Kidney (tissue), 14 donors: ENCODE data around the gene CHD1. TPM values are rescaled to one million over a fixed set of nuclear protein-coding genes. Genes with fewer than 3 reads are reported as not detected.
A peak's percentile ranks its signal among the peaks of the same experiment; 100 is the strongest.

Source experiments
- DNase-seq, 5 donors: peaks; one replicate each; pipeline ENCODE4 v3.0.0-alpha.2; 2013 to 2020
- FAIRE-seq: peaks from 2 replicates; lab custom pipeline; 2012; peaks lifted over from hg19 to GRCh38; lab: Jason Lieb, UNC
- H3K27ac ChIP-seq, 2 donors: one replicate each; pipeline ENCODE4 v1.7.0; 2013; ENCODE audit warnings: low read depth in 2 of 2, low read length in 2 of 2, inconsistent platforms in 1 of 2
- H3K27me3 ChIP-seq: one replicate; pipeline ENCODE4 v1.7.1; 2013; ENCODE audit warnings: low read length, inconsistent platforms; ENCODE audit not compliant: control insufficient read depth, insufficient read depth
- H3K36me3 ChIP-seq, 3 donors: one replicate each; pipeline versions ENCODE4 v1.7.0 to v1.7.1; 2013; ENCODE audit warnings: low read length in 3 of 3, control low read depth in 1 of 3, inconsistent platforms in 1 of 3; ENCODE audit not compliant: insufficient read depth in 3 of 3, control insufficient read depth in 2 of 3
- H3K4me1 ChIP-seq, 3 donors: one replicate each; pipeline versions ENCODE4 v1.7.0 to v1.7.1; 2013; ENCODE audit warnings: low read length in 3 of 3, inconsistent platforms in 1 of 3, low read depth in 1 of 3; ENCODE audit not compliant: control insufficient read depth in 2 of 3, insufficient read depth in 2 of 3
- H3K4me3 ChIP-seq, 3 donors: one replicate each; pipeline versions ENCODE4 v1.7.0 to v1.8.1; 2013; ENCODE audit warnings: low read length in 3 of 3, control low read depth in 1 of 3, inconsistent platforms in 1 of 3
- H3K9ac ChIP-seq, 3 donors: one replicate each; pipeline versions ENCODE4 v1.7.0 to v1.7.1; 2013; ENCODE audit warnings: low read length in 3 of 3, control low read depth in 1 of 3, inconsistent platforms in 1 of 3
- H3K9me3 ChIP-seq, 3 donors: one replicate each; pipeline versions ENCODE4 v1.7.0 to v1.7.1; 2013; ENCODE audit warnings: low read length in 3 of 3, control low read depth in 1 of 3, inconsistent platforms in 1 of 3; ENCODE audit not compliant: control insufficient read depth in 2 of 3, insufficient read depth in 1 of 3
- intact Hi-C: fragments of 100-400 bp; cut with DNase I; formaldehyde crosslinking; loops from one replicate; pipeline ENCODE4 v1.11.1; 2022
- polyA plus RNA-seq: library from polyadenylated mRNA; stranded (reverse); fragments of 350-450 nt; fragmentation: Illumina TruSeq; extraction: RNeasy Lipid Tissue Mini Kit (QIAGEN cat#74804); gene quantifications from one replicate; pipeline ENCODE4 v1.2.3, GENCODE V29; 2014; ENCODE audit warnings: low read depth, low replicate concordance; ENCODE audit not compliant: insufficient read depth
- total RNA-seq: library from RNA; stranded (reverse); fragmentation: NEBNext Ultra II Directional; extraction: Animal tissue kit (Norgen Biotek cat#: 25700); gene quantifications from one replicate; pipeline ENCODE4 v1.2.1, GENCODE V29; 2021
- TF ChIP-seq, protein P1 (sequence below): IDR thresholded peaks from 3 replicates; pipeline ENCODE4 v1.5.1; 2012; ENCODE audit warnings: mild to moderate bottlenecking, moderate library complexity, borderline replicate concordance; ENCODE audit not compliant: insufficient read depth; ENCODE audit errors: extremely low read depth
- donor health status: control.
- donor health status: control.
- donor health status: control.
- donor health status: control.
- donor health status: control.
- donor health status: DM: yes; HTN: yes; CAD: no.
- donor health status: Normal renal cell carcinoma (clear cell type).

CHD1 gene
- total and polyA plus RNA-seq, 2 donors from 2014 or later, result 7.1 to 40.4 TPM

DNA sequence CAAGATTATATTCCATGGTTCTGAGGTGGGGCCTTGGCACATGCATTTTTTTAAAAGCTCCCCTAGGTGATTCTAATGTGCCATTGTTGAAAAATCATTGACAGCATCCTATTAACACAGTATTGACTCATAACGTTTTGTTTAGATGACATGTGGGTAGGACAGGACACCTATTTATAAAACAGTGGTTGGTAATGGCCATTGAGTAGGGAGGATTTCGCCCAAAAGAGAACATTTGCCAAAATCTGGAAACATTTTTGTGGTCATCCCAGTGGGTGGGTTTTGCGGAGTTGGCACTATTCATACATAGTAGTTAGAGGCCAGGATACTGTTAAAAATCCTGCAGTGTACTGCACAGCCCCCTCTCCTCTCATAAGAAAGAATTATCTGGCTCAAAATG is 6.4 kb upstream of the CHD1 start:
- Histone ChIP-seq H3K9me3 (no peaks in the 10 kb centered on the region), H3K27ac (no peak overlapping the region), H3K27me3 (no peaks in the 10 kb centered on the region), H3K4me3 (no peak overlapping the region), H3K4me1 (peaks cover 0 to 18% (median 12%) of the 10 kb centered on the region in 3 donors), H3K36me3 (no peaks in the 10 kb centered on the region), H3K9ac (no peak overlapping the region)
- FAIRE-seq (no peak), DNase-seq (no peak)
- intact Hi-C loops, result no loop called here
- TF ChIP-seq, protein P1, sequence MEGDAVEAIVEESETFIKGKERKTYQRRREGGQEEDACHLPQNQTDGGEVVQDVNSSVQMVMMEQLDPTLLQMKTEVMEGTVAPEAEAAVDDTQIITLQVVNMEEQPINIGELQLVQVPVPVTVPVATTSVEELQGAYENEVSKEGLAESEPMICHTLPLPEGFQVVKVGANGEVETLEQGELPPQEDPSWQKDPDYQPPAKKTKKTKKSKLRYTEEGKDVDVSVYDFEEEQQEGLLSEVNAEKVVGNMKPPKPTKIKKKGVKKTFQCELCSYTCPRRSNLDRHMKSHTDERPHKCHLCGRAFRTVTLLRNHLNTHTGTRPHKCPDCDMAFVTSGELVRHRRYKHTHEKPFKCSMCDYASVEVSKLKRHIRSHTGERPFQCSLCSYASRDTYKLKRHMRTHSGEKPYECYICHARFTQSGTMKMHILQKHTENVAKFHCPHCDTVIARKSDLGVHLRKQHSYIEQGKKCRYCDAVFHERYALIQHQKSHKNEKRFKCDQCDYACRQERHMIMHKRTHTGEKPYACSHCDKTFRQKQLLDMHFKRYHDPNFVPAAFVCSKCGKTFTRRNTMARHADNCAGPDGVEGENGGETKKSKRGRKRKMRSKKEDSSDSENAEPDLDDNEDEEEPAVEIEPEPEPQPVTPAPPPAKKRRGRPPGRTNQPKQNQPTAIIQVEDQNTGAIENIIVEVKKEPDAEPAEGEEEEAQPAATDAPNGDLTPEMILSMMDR, result no peak

DNA sequence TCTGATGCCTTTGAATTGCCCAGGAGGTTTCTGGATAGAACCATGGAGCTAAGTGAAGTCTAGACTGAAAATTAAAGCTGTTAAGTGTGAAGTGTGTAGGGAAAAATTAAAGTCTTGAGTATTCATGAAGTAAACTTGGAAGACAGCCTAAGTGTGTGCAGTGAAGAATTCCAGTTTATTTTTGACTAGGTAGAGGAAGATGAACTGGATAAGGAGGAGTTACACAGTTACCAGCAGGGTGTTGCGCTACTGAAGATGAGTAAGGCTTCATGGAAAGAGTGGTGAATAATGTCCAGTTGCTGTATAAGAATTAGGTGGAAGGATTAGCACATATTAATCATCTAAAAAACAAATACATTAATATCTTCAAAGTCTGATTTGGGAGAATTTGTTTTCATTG is 5.7 kb upstream of the CHD1 start:
- DNase-seq, result no peak
- Histone ChIP-seq H3K9ac (no peak overlapping the region), H3K27me3 (no peaks in the 10 kb centered on the region), H3K36me3 (no peaks in the 10 kb centered on the region), H3K4me3 (no peak overlapping the region), H3K27ac (no peak overlapping the region), H3K9me3 (no peaks in the 10 kb centered on the region), H3K4me1 (peaks cover 0 to 18% (median 12%) of the 10 kb centered on the region in 3 donors)
- peak; percentile 44 for FAIRE-seq
- intact Hi-C loops, result no loop called here
- TF ChIP-seq, protein P1, result no peak

DNA sequence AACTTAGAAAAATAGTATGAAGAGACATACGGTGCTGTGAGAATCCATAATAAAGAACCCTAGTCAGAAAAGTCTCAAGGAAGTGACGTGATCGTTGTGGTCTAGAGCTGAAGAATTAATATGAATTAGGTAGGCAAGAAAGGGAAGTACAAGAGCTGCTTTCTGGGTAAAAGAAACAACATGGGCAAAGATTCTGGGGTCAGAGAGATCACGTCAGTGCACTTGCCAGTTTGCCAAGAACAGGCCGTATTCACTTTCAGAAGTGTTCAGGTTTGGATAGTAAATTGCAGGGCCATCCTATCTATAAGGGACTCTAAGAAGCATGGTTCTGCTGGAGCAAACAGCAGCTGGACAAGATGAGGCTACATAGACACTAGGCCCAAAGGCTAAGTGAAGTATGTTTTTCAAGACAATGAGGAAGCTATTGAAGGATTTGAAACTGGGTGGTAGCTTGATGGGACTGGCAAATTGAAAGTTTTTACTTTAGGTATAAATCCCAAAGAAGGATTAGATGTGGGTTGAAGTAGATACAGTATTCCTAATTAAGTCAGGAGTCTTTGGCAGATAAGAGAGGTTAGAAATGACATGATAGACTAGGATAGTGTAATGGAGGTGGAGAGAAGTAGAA is 4.8 kb upstream of the CHD1 start:
- H3K27me3 ChIP-seq, result no peaks in the 10 kb centered on the region
- DNase-seq (no peak), FAIRE-seq (no peak)
- no peak overlapping the region for H3K4me3 ChIP-seq
- H3K36me3 ChIP-seq, result no peaks in the 10 kb centered on the region
- TF ChIP-seq, protein P1, result no peak
- peaks cover 0 to 18% (median 12%) of the 10 kb centered on the region in 3 donors for H3K4me1 ChIP-seq
- H3K27ac ChIP-seq, result peak overlapping the region in 1 of 2 donors; percentile 50
- no peak overlapping the region for H3K9ac ChIP-seq
- H3K9me3 ChIP-seq, result no peaks in the 10 kb centered on the region
- intact Hi-C loops, result no loop called here
